ENCODE results near the gene CYB5D1. TPM values are rescaled to one million over a fixed set of nuclear protein-coding genes. Genes with fewer than 3 reads are reported as not detected.

Gene CYB5D1
- total RNA-seq, 4 donors from 2014 or later, result 3.3 to 5.1 (median 4.2) TPM

- Histone ChIP-seq H3K4me3 (peak overlapping the region; percentile 72 to 80 (median 79)), H3K36me3 (peaks cover 0 to 51% (median 0%) of the 10 kb centered on the region in 3 donors), H3K9me3 (no peaks in the 10 kb centered on the region), H3K27me3 (no peaks in the 10 kb centered on the region), H3K4me1 (peaks cover 0 to 36% (median 14%) of the 10 kb centered on the region in 4 donors), H3K27ac (peak overlapping the region; percentile 97 to 100 (median 97))
- DNase-seq, result peak; percentile 91 to 96 (median 91)
- TF ChIP-seq POLR2A (IDR thresholded peaks at IDR 0.05) (peak; percentile 44 to 89), CTCF (IDR thresholded peaks at IDR 0.05) (no peak)
These were observed 13.3 kb upstream of the CYB5D1 start for GRCh38 chr17:7844292-7845154.

DNA sequence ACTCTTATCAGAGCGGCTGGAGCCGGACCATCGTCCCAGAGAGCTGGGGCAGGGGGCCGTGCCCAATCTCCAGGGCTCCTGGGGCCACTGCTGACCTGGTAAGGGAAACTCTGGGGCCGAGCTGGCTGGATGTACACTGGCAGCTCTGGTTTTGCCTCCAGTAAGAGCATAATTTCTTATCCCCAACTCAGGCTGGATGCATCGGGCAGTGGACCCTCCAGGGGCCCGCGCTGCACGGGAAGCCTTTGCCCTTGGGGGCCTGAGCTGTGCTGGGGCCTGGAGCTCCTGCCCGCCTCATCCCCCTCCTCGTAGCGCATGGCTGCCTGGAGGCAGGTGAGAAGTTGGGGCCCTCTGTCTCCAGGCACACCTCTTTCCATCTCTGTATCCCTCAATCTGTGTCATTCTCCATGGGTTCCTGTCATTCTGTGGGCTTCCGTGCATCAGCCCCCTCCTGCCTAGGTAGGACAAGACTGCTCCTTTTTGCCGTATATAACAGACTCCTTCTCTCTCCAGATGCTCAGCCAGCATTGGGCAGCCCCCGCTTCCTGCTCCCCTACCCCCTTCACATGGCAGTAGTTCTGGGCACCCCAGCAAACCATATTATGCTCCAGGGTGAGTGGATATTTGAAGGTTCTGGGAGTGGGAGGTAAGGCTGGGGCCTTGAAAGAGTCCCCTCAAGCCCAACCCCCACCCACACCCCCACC is 12.3 kb upstream of the CYB5D1 start:
- Histone ChIP-seq H3K36me3 (peaks cover 0 to 53% (median 0%) of the 10 kb centered on the region in 3 donors), H3K4me3 (peak overlapping the region in 3 of 4 donors; percentile 72 to 80 (median 78))
- no peak for DNase-seq

DNA sequence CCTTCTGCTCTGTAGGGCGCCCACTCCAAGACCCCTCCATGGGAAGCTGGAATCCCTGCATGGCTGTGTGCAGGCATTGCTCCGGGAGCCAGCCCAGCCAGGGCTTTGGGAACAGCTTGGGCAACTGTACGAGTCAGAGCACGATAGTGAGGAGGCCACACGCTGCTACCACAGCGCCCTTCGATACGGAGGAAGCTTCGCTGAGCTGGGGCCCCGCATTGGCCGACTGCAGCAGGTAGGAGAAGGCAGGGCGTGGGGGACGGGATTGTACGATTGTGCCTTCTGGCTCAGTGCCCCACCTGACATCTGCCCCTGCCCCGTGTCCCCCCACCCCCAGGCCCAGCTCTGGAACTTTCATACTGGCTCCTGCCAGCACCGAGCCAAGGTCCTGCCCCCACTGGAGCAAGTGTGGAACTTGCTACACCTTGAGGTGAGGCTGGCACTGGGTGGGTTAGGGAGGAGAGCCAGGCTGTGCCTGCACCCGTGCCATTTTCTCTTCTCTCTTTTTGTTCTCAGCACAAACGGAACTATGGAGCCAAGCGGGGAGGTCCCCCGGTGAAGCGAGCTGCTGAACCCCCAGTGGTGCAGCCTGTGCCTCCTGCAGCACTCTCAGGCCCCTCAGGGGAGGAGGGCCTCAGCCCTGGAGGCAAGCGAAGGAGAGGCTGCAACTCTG is 11.6 kb upstream of the CYB5D1 start:
- peak in 1 of 3 donors; percentile 46 for DNase-seq
- H3K4me1 ChIP-seq, result peaks cover 2 to 26% (median 11%) of the 10 kb centered on the region in 4 donors
- no peak overlapping the region for H3K4me3 ChIP-seq
- H3K27me3 ChIP-seq, result no peaks in the 10 kb centered on the region
- H3K27ac ChIP-seq, result no peak overlapping the region
- H3K9me3 ChIP-seq, result no peaks in the 10 kb centered on the region
- TF ChIP-seq CTCF (IDR thresholded peaks at IDR 0.05) (no peak), POLR2A (IDR thresholded peaks at IDR 0.05) (no peak)
- H3K36me3 ChIP-seq, result peaks cover 0 to 60% (median 0%) of the 10 kb centered on the region in 3 donors

More for the DNA sequence above, 12.3 kb upstream of the CYB5D1 start:
- no peaks in the 10 kb centered on the region for H3K9me3 ChIP-seq
- no peaks in the 10 kb centered on the region for H3K27me3 ChIP-seq
- peaks cover 0 to 26% (median 13%) of the 10 kb centered on the region in 4 donors for H3K4me1 ChIP-seq
- TF ChIP-seq POLR2A (IDR thresholded peaks at IDR 0.05), result no peak
- H3K27ac ChIP-seq, result peak overlapping the region; percentile 97 to 100 (median 97)

- TF ChIP-seq CTCF (IDR thresholded peaks at IDR 0.05) (no peak), POLR2A (IDR thresholded peaks at IDR 0.05) (no peak)
- H3K27ac ChIP-seq, result no peak overlapping the region
- peak in 1 of 3 donors; percentile 49 for DNase-seq
- H3K4me1 ChIP-seq, result peaks cover 4 to 30% (median 15%) of the 10 kb centered on the region in 4 donors
- H3K4me3 ChIP-seq, result no peak overlapping the region
- H3K9me3 ChIP-seq, result no peaks in the 10 kb centered on the region
- peaks cover 0 to 64% (median 0%) of the 10 kb centered on the region in 3 donors for H3K36me3 ChIP-seq
- no peaks in the 10 kb centered on the region for H3K27me3 ChIP-seq
These were observed 10.8 kb upstream of the CYB5D1 start for GRCh38 chr17:7846765-7847661.

GRCh38 chr17:7848131-7848579 is 9.6 kb upstream of the CYB5D1 start:
- Histone ChIP-seq H3K4me3 (no peak overlapping the region), H3K27me3 (no peaks in the 10 kb centered on the region), H3K27ac (no peak overlapping the region), H3K36me3 (peaks cover 0 to 75% (median 0%) of the 10 kb centered on the region in 3 donors), H3K9me3 (no peaks in the 10 kb centered on the region), H3K4me1 (peaks cover 4 to 34% (median 16%) of the 10 kb centered on the region in 4 donors)
- TF ChIP-seq POLR2A (IDR thresholded peaks at IDR 0.05), result no peak
- TF ChIP-seq CTCF (IDR thresholded peaks at IDR 0.05), result no peak
- peak in 1 of 3 donors; percentile 40 for DNase-seq

All from Peyer's patch (tissue), 4 donors.